CD14-positive monocyte (primary cell): ENCODE data around the gene LCOR. TPM values are rescaled to one million over a fixed set of nuclear protein-coding genes. Genes with fewer than 3 reads are reported as not detected.

Experiments used
- DNase-seq, 3 donors: peaks; one replicate each; pipeline ENCODE4 v3.0.0-alpha.2; 2011 to 2022
- H2AFZ ChIP-seq: 2 replicates; pipeline ENCODE4 v1.6.0; 2012; ENCODE audit warnings: mild to moderate bottlenecking, low read depth, low read length, inconsistent platforms; ENCODE audit not compliant: insufficient read depth, poor library complexity, severe bottlenecking
- H3K27ac ChIP-seq, 2 donors: 1 replicate in 1 of 2; 2 replicates in 1 of 2; pipeline ENCODE4 v1.5.1; 2012 to 2013; ENCODE audit warnings: low read length in 2 of 2, control low read depth in 1 of 2, inconsistent platforms in 1 of 2, low read depth in 1 of 2, mild to moderate bottlenecking in 1 of 2
- H3K27me3 ChIP-seq, 2 donors: one replicate each; pipeline versions ENCODE4 v1.6.0 to v1.6.1; 2011 to 2013; ENCODE audit warnings: low read length in 2 of 2; ENCODE audit not compliant: control insufficient read depth in 2 of 2, insufficient read depth in 2 of 2
- H3K36me3 ChIP-seq, 2 donors: replicated peaks in 1 of 2; 1 replicate in 1 of 2; 2 replicates in 1 of 2; pipeline versions ENCODE4 v1.5.1 to v1.6.1; 2012 to 2013; ENCODE audit warnings: low read length in 2 of 2, control low read depth in 1 of 2, inconsistent platforms in 1 of 2, mild to moderate bottlenecking in 1 of 2; ENCODE audit not compliant: insufficient read depth in 2 of 2, control insufficient read depth in 1 of 2
- H3K4me1 ChIP-seq, 2 donors: 1 replicate in 1 of 2; 2 replicates in 1 of 2; pipeline versions ENCODE4 v1.5.1 to v1.6.1; 2012 to 2013; ENCODE audit warnings: low read length in 2 of 2, control low read depth in 1 of 2, inconsistent platforms in 1 of 2, mild to moderate bottlenecking in 1 of 2, moderate library complexity in 1 of 2; ENCODE audit not compliant: insufficient read depth in 2 of 2, control insufficient read depth in 1 of 2
- H3K4me2 ChIP-seq: replicated peaks from 2 replicates; pipeline ENCODE3; 2012; ENCODE audit warnings: low read length, moderate library complexity, mild to moderate bottlenecking; ENCODE audit not compliant: poor library complexity, severe bottlenecking; ENCODE audit errors: extremely low read depth
- H3K4me3 ChIP-seq, 3 experiments: fragments of 200-600 bp in 1 of 3; sonication (generic) in 1 of 3; replicated peaks in 1 of 3; 1 replicate in 2 of 3; 2 replicates in 1 of 3; pipeline ENCODE4 v1.5.1; 2011 to 2013; ENCODE audit warnings: low read length in 3 of 3, mild to moderate bottlenecking in 3 of 3, control low read depth in 2 of 3, low read depth in 2 of 3, inconsistent platforms in 1 of 3, moderate library complexity in 1 of 3
- H3K79me2 ChIP-seq: 2 replicates; pipeline ENCODE4 v1.6.0; 2012; ENCODE audit warnings: mild to moderate bottlenecking, control low read depth, inconsistent platforms, low read length, moderate library complexity; ENCODE audit not compliant: insufficient read depth
- H3K9ac ChIP-seq: 2 replicates; pipeline ENCODE4 v1.6.0; 2017; ENCODE audit warnings: low read length, mild to moderate bottlenecking; ENCODE audit not compliant: insufficient read depth, poor library complexity, severe bottlenecking
- H3K9me3 ChIP-seq, 2 donors: replicated peaks in 1 of 2; 1 replicate in 1 of 2; 2 replicates in 1 of 2; pipeline versions ENCODE4 v1.5.1 to v1.6.1; 2012 to 2013; ENCODE audit warnings: low read length in 2 of 2, control low read depth in 1 of 2; ENCODE audit not compliant: control insufficient read depth in 1 of 2, insufficient read depth in 1 of 2
- H4K20me1 ChIP-seq: 2 replicates; pipeline ENCODE4 v1.6.0; 2012; ENCODE audit warnings: mild to moderate bottlenecking, low read length, control low read depth, moderate library complexity; ENCODE audit not compliant: insufficient read depth
- H3K27ac Mint-ChIP-seq, 7 donors: one replicate each; pipeline ENCODE4 v1.8.0; 2020; ENCODE audit warnings: mild to moderate bottlenecking in 7 of 7, mixed read lengths in 7 of 7, moderate library complexity in 6 of 7, inconsistent platforms in 2 of 7
- H3K27me3 Mint-ChIP-seq, 3 donors: one replicate each; pipeline ENCODE4 v1.8.0; 2021 to 2022; ENCODE audit warnings: low read depth in 3 of 3, mild to moderate bottlenecking in 3 of 3, mixed read lengths in 3 of 3, moderate library complexity in 3 of 3, inconsistent platforms in 1 of 3
- H3K36me3 Mint-ChIP-seq, 2 donors: one replicate each; pipeline ENCODE4 v1.8.0; 2020; ENCODE audit warnings: mixed read lengths in 2 of 2, inconsistent platforms in 1 of 2, mild to moderate bottlenecking in 1 of 2
- H3K4me1 Mint-ChIP-seq: one replicate; pipeline ENCODE4 v1.8.0; 2020; ENCODE audit warnings: mild to moderate bottlenecking, mixed read lengths
- H3K4me3 Mint-ChIP-seq, 2 donors: one replicate each; pipeline ENCODE4 v1.8.0; 2020; ENCODE audit warnings: mild to moderate bottlenecking in 2 of 2, mixed read lengths in 2 of 2, moderate library complexity in 1 of 2
- H3K9me3 Mint-ChIP-seq, 7 donors: one replicate each; pipeline ENCODE4 v1.8.0; 2020 to 2022; ENCODE audit warnings: mixed read lengths in 7 of 7, mild to moderate bottlenecking in 6 of 7, moderate library complexity in 6 of 7, inconsistent platforms in 2 of 7
- CTCF ChIP-seq: fragments of 200-600 bp; IDR thresholded peaks from one replicate; pipeline ENCODE4 v1.8.0; 2022; ENCODE audit warnings: antibody characterized with exemption, mild to moderate bottlenecking
- WGBS: methylation state at CpG from one replicate; pipeline ENCODE4 v1.1.5; 2013; ENCODE audit warnings: missing lambda C conversion rate; ENCODE audit not compliant: insufficient coverage; 5-methylcytosine and 5-hydroxymethylcytosine counted together
- intact Hi-C, 2 donors: fragments of 100-400 bp; cut with micrococcal nuclease; formaldehyde crosslinking; loops; one replicate each; pipeline versions ENCODE4 v1.15.0 to v1.15.1; 2023
- polyA plus RNA-seq, 3 donors: library from polyadenylated mRNA; depleted of rRNA in 1 of 3; unstranded in 2 of 3; stranded (reverse) in 1 of 3; fragments of 300-500 nt in 2 of 3; fragments of >200 nt in 1 of 3; fragmentation: Illumina TruSeq in 2 of 3; gene quantifications; 1 replicate in 2 of 3; 2 replicates in 1 of 3; pipeline ENCODE4 v1.2.3, GENCODE V29; 2012 to 2021

The LCOR gene
- polyA plus RNA-seq, 3 donors = 5.7 to 11.8 (median 10.0) TPM

GRCh38 chr10:96902117-96902516 is 70.0 kb downstream of the LCOR start:
- Mint-ChIP-seq H3K27ac (peak overlapping the region in 2 of 7 donors; percentile 48 to 76), H3K9me3 (no peaks in the 10 kb centered on the region), H3K4me1 (peaks cover 27% of the 10 kb centered on the region), H3K27me3 (no peaks in the 10 kb centered on the region), H3K4me3 (no peak overlapping the region), H3K36me3 (peaks cover 0 to 2% of the 10 kb centered on the region in 2 donors)
- Histone ChIP-seq H3K4me1 (peaks cover 0 to 7% of the 10 kb centered on the region in 2 donors), H2AFZ (no peak overlapping the region), H3K36me3 (no peaks in the 10 kb centered on the region), H3K27ac (peak overlapping the region in 1 of 2 donors; percentile 57), H3K27me3 (no peaks in the 10 kb centered on the region), H3K4me2 (peak overlapping the region; percentile 16), H3K79me2 (peaks cover 98% of the 10 kb centered on the region), H3K9ac (no peak overlapping the region), H3K4me3 (no peak overlapping the region), H4K20me1 (peaks cover 97% of the 10 kb centered on the region), H3K9me3 (no peaks in the 10 kb centered on the region)
- intact Hi-C loops = no loop called here
- no peak for TF ChIP-seq CTCF
- DNase-seq = no peak
- 33% methylated on average over 1 of the region's 1 CpG for WGBS

- no peak overlapping the region for H3K4me3 Mint-ChIP-seq
- H3K36me3 ChIP-seq = peaks cover 0 to 3% of the 10 kb centered on the region in 2 donors
- intact Hi-C loops = no loop called here
- WGBS = 58% methylated on average over 2 of the region's 4 CpGs
- peak overlapping the region in 1 of 7 donors; percentile 5 for H3K27ac Mint-ChIP-seq
- H3K27me3 ChIP-seq = no peaks in the 10 kb centered on the region
- peaks cover 29% of the 10 kb centered on the region for H3K4me1 Mint-ChIP-seq
- no peaks in the 10 kb centered on the region for H3K27me3 Mint-ChIP-seq
- peaks cover 97% of the 10 kb centered on the region for H4K20me1 ChIP-seq
- peak overlapping the region in 1 of 2 donors; percentile 57 for H3K27ac ChIP-seq
- no peak overlapping the region for H2AFZ ChIP-seq
- peaks cover 0 to 7% of the 10 kb centered on the region in 2 donors for H3K4me1 ChIP-seq
- H3K9ac ChIP-seq = no peak overlapping the region
- no peaks in the 10 kb centered on the region for H3K9me3 ChIP-seq
- DNase-seq = no peak
- H3K4me3 ChIP-seq = no peak overlapping the region
- H3K9me3 Mint-ChIP-seq = no peaks in the 10 kb centered on the region
- TF ChIP-seq CTCF = no peak
- H3K4me2 ChIP-seq = peak overlapping the region; percentile 16
- H3K36me3 Mint-ChIP-seq = peaks cover 4 to 5% of the 10 kb centered on the region in 2 donors
- H3K79me2 ChIP-seq = peaks cover 97% of the 10 kb centered on the region
These were observed 70.7 kb downstream of the LCOR start for GRCh38 chr10:96902731-96903358.
